Measurements from ENCODE around the gene CACNB1. TPM values are rescaled to one million over a fixed set of nuclear protein-coding genes. Genes with fewer than 3 reads are reported as not detected.

The CACNB1 gene
- polyA plus RNA-seq, 1 of the 3 experiments (the other 2 are of a cell fraction), result 7.4 TPM

- no peaks in the 10 kb centered on the region for H3K79me2 ChIP-seq (ENCODE audit: insufficient read depth)
- H3K36me3 ChIP-seq (replicated peaks in 1 of 2; ENCODE audit: control insufficient read depth in 1 of 2, insufficient read depth in 2 of 2, low read length in 1 of 2), result no peaks in the 10 kb centered on the region
- H3K9me2 ChIP-seq, result no peaks in the 10 kb centered on the region
- no peaks in the 10 kb centered on the region for H4K20me1 ChIP-seq (ENCODE audit: insufficient read depth)
- peak; percentile 80 for DNase-seq
- peak; percentile 94 for TF ChIP-seq RAD21 (IDR thresholded peaks at IDR 0.05; ENCODE audit: low read length)
- no peak for TF ChIP-seq FOXM1 (IDR thresholded peaks at IDR 0.05; ENCODE audit: low read depth)
- no peak for TF ChIP-seq TCF12 (IDR thresholded peaks at IDR 0.05)
- no peak for TF ChIP-seq RCOR1 (IDR thresholded peaks at IDR 0.05; ENCODE audit: low read length)
- peak; percentile 75 for TF ChIP-seq GATA2 (CRISPR knock-in tag; IDR thresholded peaks at IDR 0.05)
- TF ChIP-seq ELF1 (IDR thresholded peaks at IDR 0.05), result no peak
- TF ChIP-seq TEAD4 (IDR thresholded peaks at IDR 0.05; ENCODE audit: borderline replicate concordance, insufficient read depth), result no peak
- TF ChIP-seq, protein P1, sequence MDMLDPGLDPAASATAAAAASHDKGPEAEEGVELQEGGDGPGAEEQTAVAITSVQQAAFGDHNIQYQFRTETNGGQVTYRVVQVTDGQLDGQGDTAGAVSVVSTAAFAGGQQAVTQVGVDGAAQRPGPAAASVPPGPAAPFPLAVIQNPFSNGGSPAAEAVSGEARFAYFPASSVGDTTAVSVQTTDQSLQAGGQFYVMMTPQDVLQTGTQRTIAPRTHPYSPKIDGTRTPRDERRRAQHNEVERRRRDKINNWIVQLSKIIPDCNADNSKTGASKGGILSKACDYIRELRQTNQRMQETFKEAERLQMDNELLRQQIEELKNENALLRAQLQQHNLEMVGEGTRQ (IDR thresholded peaks at IDR 0.05; ENCODE audit: borderline replicate concordance, low read depth, low read length), result no peak
- TF ChIP-seq FOXJ3 (CRISPR knock-in tag; IDR thresholded peaks at IDR 0.05), result no peak
- TF ChIP-seq, protein P2, sequence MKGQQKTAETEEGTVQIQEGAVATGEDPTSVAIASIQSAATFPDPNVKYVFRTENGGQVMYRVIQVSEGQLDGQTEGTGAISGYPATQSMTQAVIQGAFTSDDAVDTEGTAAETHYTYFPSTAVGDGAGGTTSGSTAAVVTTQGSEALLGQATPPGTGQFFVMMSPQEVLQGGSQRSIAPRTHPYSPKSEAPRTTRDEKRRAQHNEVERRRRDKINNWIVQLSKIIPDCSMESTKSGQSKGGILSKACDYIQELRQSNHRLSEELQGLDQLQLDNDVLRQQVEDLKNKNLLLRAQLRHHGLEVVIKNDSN (IDR thresholded peaks at IDR 0.05; ENCODE audit: borderline replicate concordance, low read depth), result no peak
- peak; percentile 91 for TF ChIP-seq SMC3 (IDR thresholded peaks at IDR 0.05; ENCODE audit: low read depth, low read length)
- TF ChIP-seq MXI1 (IDR thresholded peaks at IDR 0.05; ENCODE audit: low read depth, low read length), result no peak
- peak; percentile 94 for TF ChIP-seq CTCF (IDR thresholded peaks at IDR 0.05)
- TF ChIP-seq GABPA (IDR thresholded peaks at IDR 0.05; ENCODE audit: low read depth), result no peak
- no peak for TF ChIP-seq MEF2A (IDR thresholded peaks at IDR 0.05; ENCODE audit: borderline replicate concordance, low read depth)
- no peak for TF ChIP-seq JUND (IDR thresholded peaks at IDR 0.05)
- TF ChIP-seq SIN3A (IDR thresholded peaks at IDR 0.05; ENCODE audit: borderline replicate concordance, low read depth, low read length), result no peak
- TF ChIP-seq TAF1 (IDR thresholded peaks at IDR 0.05; ENCODE audit: borderline replicate concordance, low read depth, low read length), result no peak
- no peak overlapping the region for H3K9ac ChIP-seq
- no peaks in the 10 kb centered on the region for H3F3A ChIP-seq (replicated peaks; ENCODE audit: insufficient read depth)
- H3K27me3 ChIP-seq (ENCODE audit: insufficient read depth), result no peaks in the 10 kb centered on the region
- 53% methylated on average over 6 of the region's 6 CpGs for WGBS (ENCODE audit: low lambda C conversion rate)
- H3K27ac ChIP-seq (ENCODE audit: low read depth in 2 of 2, low read length in 1 of 2), result no peak overlapping the region
- no peak overlapping the region for H3K4me2 ChIP-seq
- ChIA-PET CTCF (interaction anchor here (0.5 to 22.6 kb wide), 36 partner anchors 10 to 862 kb away, joined by 3 to 781 read pairs (median 3); partner anchors contain the start of genes CACNB1, PLXDC1, RPL19 and STAC2), POLR2A (interaction anchor here (0.6 to 2.4 kb wide), 5 partner anchors 38 to 232 kb away, joined by 3 to 19 read pairs (median 3); partner anchors contain the start of gene RPL19)
- H3K4me1 ChIP-seq (ENCODE audit: control insufficient read depth in 1 of 2, insufficient read depth in 2 of 2, low read depth in 1 of 2, low read length in 1 of 2), result peaks cover 0 to 2% of the 10 kb centered on the region in 2 experiments; a peak in 1 of 4 replicates
- no peak overlapping the region; a peak in 1 of 4 replicates for H3K4me3 ChIP-seq (ENCODE audit: low read depth in 2 of 2, low read length in 1 of 2)
- H2AFZ ChIP-seq (ENCODE audit: low read depth), result no peak overlapping the region
- no peaks in the 10 kb centered on the region for H3K9me3 ChIP-seq
These were observed 47.4 kb upstream of the CACNB1 start for GRCh38 chr17:39244600-39245570.
